ENCODE measurements around the gene TCEANC. TPM values are rescaled to one million over a fixed set of nuclear protein-coding genes. Genes with fewer than 3 reads are reported as not detected.
"Not testable (repeated sequence)": the region's sequence is repeated elsewhere in the genome, so short reads cannot be mapped to it uniquely, and the experiment has no call there.

The TCEANC gene
- total and polyA plus RNA-seq, 2 donors (not counting 1 experiment from before 2014, with no cell fraction given): 2.3 to 7.3 TPM

DNA sequence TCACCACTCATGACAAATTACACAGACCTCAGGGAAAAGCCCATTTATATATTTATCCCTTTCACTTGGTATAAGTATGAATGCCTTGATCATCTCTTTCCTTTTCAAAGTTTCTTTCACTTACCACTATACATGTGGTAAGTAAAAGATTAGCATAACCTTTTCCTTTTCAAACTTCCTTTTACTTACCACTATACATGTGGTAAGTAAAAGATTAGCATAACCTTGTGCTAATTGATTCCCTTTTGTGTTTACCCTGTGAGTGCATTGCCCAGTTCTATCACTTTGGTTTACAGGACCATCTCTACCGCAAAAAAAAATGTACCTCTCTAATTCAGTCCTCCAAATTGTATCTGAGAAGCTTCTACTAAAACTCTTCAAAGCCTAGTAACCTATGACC is 32.7 kb upstream of the TCEANC start:
- Histone ChIP-seq H3K9me3 (ENCODE audit: control insufficient read depth, insufficient read depth, low read depth, low read length) (no peaks in the 10 kb centered on the region), H3K36me3 (ENCODE audit: control insufficient read depth, insufficient read depth, low read length) (no peaks in the 10 kb centered on the region), H2AFZ (ENCODE audit: low read length) (no peak overlapping the region), H4K20me1 (ENCODE audit: control insufficient read depth, extremely low read depth, insufficient read depth, low read length) (no peaks in the 10 kb centered on the region), H3K4me3 (replicated peaks in 1 of 4; ENCODE audit: control extremely low read depth in 1 of 4, insufficient read depth in 1 of 4, low read depth in 3 of 4, low read length in 4 of 4) (no peak overlapping the region), H3K4me2 (ENCODE audit: extremely low read depth, insufficient read depth, low read length) (no peak overlapping the region), H3K79me2 (ENCODE audit: control insufficient read depth, insufficient read depth, low read length) (no peaks in the 10 kb centered on the region), H3K27ac (ENCODE audit: insufficient read depth, low read length) (no peak overlapping the region), H3K27me3 (ENCODE audit: control insufficient read depth, insufficient read depth, low read length) (no peaks in the 10 kb centered on the region), H3K9ac (ENCODE audit: insufficient read depth, low read length) (no peak overlapping the region), H3K4me1 (ENCODE audit: control insufficient read depth, extremely low read depth, insufficient read depth, low read length) (no peaks in the 10 kb centered on the region)
- TF ChIP-seq EZH2 (IDR thresholded peaks at IDR 0.05; ENCODE audit: low read length, missing control alignments): no peak
- TF ChIP-seq, protein P1, sequence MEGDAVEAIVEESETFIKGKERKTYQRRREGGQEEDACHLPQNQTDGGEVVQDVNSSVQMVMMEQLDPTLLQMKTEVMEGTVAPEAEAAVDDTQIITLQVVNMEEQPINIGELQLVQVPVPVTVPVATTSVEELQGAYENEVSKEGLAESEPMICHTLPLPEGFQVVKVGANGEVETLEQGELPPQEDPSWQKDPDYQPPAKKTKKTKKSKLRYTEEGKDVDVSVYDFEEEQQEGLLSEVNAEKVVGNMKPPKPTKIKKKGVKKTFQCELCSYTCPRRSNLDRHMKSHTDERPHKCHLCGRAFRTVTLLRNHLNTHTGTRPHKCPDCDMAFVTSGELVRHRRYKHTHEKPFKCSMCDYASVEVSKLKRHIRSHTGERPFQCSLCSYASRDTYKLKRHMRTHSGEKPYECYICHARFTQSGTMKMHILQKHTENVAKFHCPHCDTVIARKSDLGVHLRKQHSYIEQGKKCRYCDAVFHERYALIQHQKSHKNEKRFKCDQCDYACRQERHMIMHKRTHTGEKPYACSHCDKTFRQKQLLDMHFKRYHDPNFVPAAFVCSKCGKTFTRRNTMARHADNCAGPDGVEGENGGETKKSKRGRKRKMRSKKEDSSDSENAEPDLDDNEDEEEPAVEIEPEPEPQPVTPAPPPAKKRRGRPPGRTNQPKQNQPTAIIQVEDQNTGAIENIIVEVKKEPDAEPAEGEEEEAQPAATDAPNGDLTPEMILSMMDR (conservative IDR thresholded peaks at IDR 0.05 in 1 of 2, IDR thresholded peaks at IDR 0.05 in 1 of 2; ENCODE audit: low read depth in 1 of 2, low read length in 2 of 2): no peak
- no peak for DNase-seq (ENCODE audit: low read depth in 2 of 2)

DNA sequence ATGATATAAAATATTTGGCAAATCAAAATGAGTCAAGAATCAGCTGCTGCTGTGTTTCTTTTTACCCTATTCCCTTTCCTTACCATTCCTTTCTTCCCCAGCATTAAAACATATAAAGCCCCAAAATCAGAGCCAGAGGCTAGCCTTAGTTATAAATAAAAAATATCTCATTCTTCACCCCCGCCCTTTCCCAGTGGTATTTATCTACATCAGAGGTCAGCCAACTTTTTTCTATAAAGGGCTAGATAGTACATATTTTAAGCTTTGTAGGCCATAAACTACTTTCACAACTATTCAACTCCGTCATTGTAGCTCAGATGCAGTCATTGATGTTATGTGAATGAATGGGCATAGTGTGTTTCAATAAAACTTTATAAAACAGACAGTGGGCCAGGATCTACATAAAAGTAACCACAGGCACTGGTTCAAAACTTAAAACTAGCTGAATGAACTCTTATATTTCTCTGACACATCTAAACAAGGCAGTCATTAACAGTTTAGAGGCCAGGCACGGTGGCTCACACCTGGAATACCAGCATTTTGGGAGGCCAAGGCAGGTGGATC is 30.5 kb upstream of the TCEANC start:
- Histone ChIP-seq H3K4me2 (ENCODE audit: extremely low read depth, insufficient read depth, low read length) (no peak overlapping the region), H3K27me3 (ENCODE audit: control insufficient read depth, insufficient read depth, low read length) (no peaks in the 10 kb centered on the region), H3K9me3 (ENCODE audit: control insufficient read depth, insufficient read depth, low read depth, low read length) (no peaks in the 10 kb centered on the region), H3K4me3 (replicated peaks in 1 of 4; ENCODE audit: control extremely low read depth in 1 of 4, insufficient read depth in 1 of 4, low read depth in 3 of 4, low read length in 4 of 4) (no peak overlapping the region), H2AFZ (ENCODE audit: low read length) (no peak overlapping the region), H3K79me2 (ENCODE audit: control insufficient read depth, insufficient read depth, low read length) (no peaks in the 10 kb centered on the region), H3K36me3 (ENCODE audit: control insufficient read depth, insufficient read depth, low read length) (no peaks in the 10 kb centered on the region), H3K27ac (ENCODE audit: insufficient read depth, low read length) (no peak overlapping the region), H3K9ac (ENCODE audit: insufficient read depth, low read length) (no peak overlapping the region), H4K20me1 (ENCODE audit: control insufficient read depth, extremely low read depth, insufficient read depth, low read length) (no peaks in the 10 kb centered on the region), H3K4me1 (ENCODE audit: control insufficient read depth, extremely low read depth, insufficient read depth, low read length) (no peaks in the 10 kb centered on the region)
- TF ChIP-seq, protein P1 (conservative IDR thresholded peaks at IDR 0.05 in 1 of 2, IDR thresholded peaks at IDR 0.05 in 1 of 2; ENCODE audit: low read depth in 1 of 2, low read length in 2 of 2): no peak
- no peak for TF ChIP-seq EZH2 (IDR thresholded peaks at IDR 0.05; ENCODE audit: low read length, missing control alignments)
- no peak for DNase-seq (ENCODE audit: low read depth in 2 of 2)

DNA sequence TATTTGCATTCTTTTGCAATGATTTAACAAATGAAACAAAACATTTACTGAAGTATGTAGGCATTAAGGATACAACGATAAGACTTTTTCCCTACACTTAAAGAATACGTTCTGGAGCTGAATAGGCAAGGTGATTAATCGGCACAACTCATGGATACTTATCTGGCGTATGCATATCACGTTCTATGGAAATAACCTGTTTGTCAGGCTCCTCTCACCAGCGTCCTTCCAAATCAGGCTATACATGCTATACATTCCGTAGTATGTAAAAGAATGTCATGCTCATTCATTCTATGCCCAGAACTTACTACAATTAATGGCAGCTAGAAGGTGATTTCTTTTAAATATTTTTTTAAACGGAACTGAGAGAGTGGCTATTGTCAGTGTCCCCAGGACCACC is 25.6 kb upstream of the TCEANC start:
- Histone ChIP-seq H4K20me1 (ENCODE audit: control insufficient read depth, extremely low read depth, insufficient read depth, low read length) (no peaks in the 10 kb centered on the region), H3K4me1 (ENCODE audit: control insufficient read depth, extremely low read depth, insufficient read depth, low read length) (no peaks in the 10 kb centered on the region), H3K79me2 (ENCODE audit: control insufficient read depth, insufficient read depth, low read length) (no peaks in the 10 kb centered on the region), H3K4me3 (replicated peaks in 1 of 4; ENCODE audit: control extremely low read depth in 1 of 4, insufficient read depth in 1 of 4, low read depth in 3 of 4, low read length in 4 of 4) (no peak overlapping the region), H3K27ac (ENCODE audit: insufficient read depth, low read length) (no peak overlapping the region), H3K9ac (ENCODE audit: insufficient read depth, low read length) (no peak overlapping the region), H3K4me2 (ENCODE audit: extremely low read depth, insufficient read depth, low read length) (no peak overlapping the region), H3K9me3 (ENCODE audit: control insufficient read depth, insufficient read depth, low read depth, low read length) (no peaks in the 10 kb centered on the region), H2AFZ (ENCODE audit: low read length) (no peak overlapping the region), H3K27me3 (ENCODE audit: control insufficient read depth, insufficient read depth, low read length) (no peaks in the 10 kb centered on the region), H3K36me3 (ENCODE audit: control insufficient read depth, insufficient read depth, low read length) (no peaks in the 10 kb centered on the region)
- TF ChIP-seq, protein P1 (conservative IDR thresholded peaks at IDR 0.05 in 1 of 2, IDR thresholded peaks at IDR 0.05 in 1 of 2; ENCODE audit: low read depth in 1 of 2, low read length in 2 of 2): no peak
- TF ChIP-seq EZH2 (IDR thresholded peaks at IDR 0.05; ENCODE audit: low read length, missing control alignments): no peak
- no peak for DNase-seq (ENCODE audit: low read depth in 2 of 2)

DNA sequence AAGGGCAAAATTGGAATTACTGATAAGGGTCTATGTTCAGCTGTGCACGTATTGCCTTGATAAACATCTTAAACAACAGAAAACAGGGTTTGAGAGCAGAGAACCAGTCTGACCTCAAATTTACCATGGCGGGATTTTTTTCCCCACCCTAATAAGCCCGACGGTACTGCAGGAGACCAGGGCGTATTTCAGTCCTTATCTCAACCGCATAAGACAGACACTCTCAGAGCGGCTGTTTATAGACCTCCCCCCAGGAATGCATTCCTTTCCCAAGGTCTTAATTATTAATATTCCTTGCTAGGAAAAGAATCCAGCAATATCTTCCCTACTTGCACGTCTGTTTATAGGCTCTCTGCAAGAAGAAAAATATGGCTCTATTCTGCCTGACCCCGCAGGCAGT is 15.7 kb upstream of the TCEANC start:
- H3K27ac ChIP-seq (ENCODE audit: insufficient read depth, low read length); H2AFZ ChIP-seq (ENCODE audit: low read length): not testable (repeated sequence)

More for the DNA sequence above, 15.7 kb upstream of the TCEANC start:
- not testable (repeated sequence) for H3K9ac ChIP-seq (ENCODE audit: insufficient read depth, low read length); H3K9me3 ChIP-seq (ENCODE audit: control insufficient read depth, insufficient read depth, low read depth, low read length); H3K4me2 ChIP-seq (ENCODE audit: extremely low read depth, insufficient read depth, low read length); H3K4me3 ChIP-seq (replicated peaks in 1 of 4; ENCODE audit: control extremely low read depth in 1 of 4, insufficient read depth in 1 of 4, low read depth in 3 of 4, low read length in 4 of 4); H4K20me1 ChIP-seq (ENCODE audit: control insufficient read depth, extremely low read depth, insufficient read depth, low read length); DNase-seq (ENCODE audit: low read depth in 2 of 2); H3K36me3 ChIP-seq (ENCODE audit: control insufficient read depth, insufficient read depth, low read length); H3K79me2 ChIP-seq (ENCODE audit: control insufficient read depth, insufficient read depth, low read length); H3K4me1 ChIP-seq (ENCODE audit: control insufficient read depth, extremely low read depth, insufficient read depth, low read length); H3K27me3 ChIP-seq (ENCODE audit: control insufficient read depth, insufficient read depth, low read length)

All from fibroblast of lung (primary cell).